Chondrocyte (in vitro differentiated cells): ENCODE measurements around the gene APH1B. TPM values are rescaled to one million over a fixed set of nuclear protein-coding genes. Genes with fewer than 3 reads are reported as not detected.
"Not testable (repeated sequence)": the region's sequence is repeated elsewhere in the genome, so short reads cannot be mapped to it uniquely, and the experiment has no call there.

ENCODE experiments used
- DNase-seq: peaks from one replicate; pipeline ENCODE4 v3.0.0; 2021; ENCODE audit warnings: mixed read lengths, low spot score
- H3K27ac Mint-ChIP-seq: one replicate; pipeline ENCODE4 v1.8.0; 2021; ENCODE audit warnings: mild to moderate bottlenecking, moderate library complexity, mixed read lengths; ENCODE audit not compliant: unreplicated experiment
- H3K27me3 Mint-ChIP-seq: 2 replicates; pipeline ENCODE4 v1.8.0; 2021; ENCODE audit warnings: low read depth, mixed read lengths
- H3K36me3 Mint-ChIP-seq: 2 replicates; pipeline ENCODE4 v1.8.0; 2021; ENCODE audit warnings: low read depth, mixed read lengths
- H3K4me1 Mint-ChIP-seq: 2 replicates; pipeline ENCODE4 v1.8.0; 2021; ENCODE audit warnings: low read depth, mild to moderate bottlenecking, mixed read lengths
- H3K4me3 Mint-ChIP-seq: one replicate; pipeline ENCODE4 v1.8.0; 2021; ENCODE audit warnings: mild to moderate bottlenecking, moderate library complexity, mixed read lengths; ENCODE audit not compliant: unreplicated experiment
- H3K9me3 Mint-ChIP-seq: 2 replicates; pipeline ENCODE4 v1.8.0; 2021; ENCODE audit warnings: low read depth, mixed read lengths
- CTCF ChIP-seq: fragments of 200-600 bp; sonication (generic); IDR thresholded peaks from 2 replicates; pipeline ENCODE4 v1.5.0; 2021; ENCODE audit warnings: antibody characterized with exemption, mild to moderate bottlenecking, moderate library complexity
- total RNA-seq: library from RNA; stranded (reverse); gene quantifications from 3 replicates; pipeline ENCODE4 v1.2.1, GENCODE V29; 2021

The APH1B gene
- total RNA-seq, 1 donor from 2014 or later: 20.1 TPM

- no peak for TF ChIP-seq CTCF
Measured at GRCh38 chr15:63312286-63312685, 34.9 kb downstream of the APH1B start.

GRCh38 chr15:63313825-63314224 lies 36.4 kb downstream of the APH1B start:
- Mint-ChIP-seq H3K27ac (no peak overlapping the region), H3K4me3 (no peak overlapping the region), H3K36me3 (peaks cover 5% of the 10 kb centered on the region), H3K27me3 (no peaks in the 10 kb centered on the region), H3K4me1 (no peaks in the 10 kb centered on the region), H3K9me3 (no peaks in the 10 kb centered on the region)
- DNase-seq: no peak
- no peak for TF ChIP-seq CTCF

More at GRCh38 chr15:63312286-63312685, 34.9 kb downstream of the APH1B start:
- H3K27ac Mint-ChIP-seq: no peak overlapping the region
- no peak overlapping the region for H3K4me3 Mint-ChIP-seq
- H3K36me3 Mint-ChIP-seq: peaks cover 5% of the 10 kb centered on the region
- H3K9me3 Mint-ChIP-seq: no peaks in the 10 kb centered on the region
- H3K4me1 Mint-ChIP-seq: no peaks in the 10 kb centered on the region
- DNase-seq: no peak
- no peaks in the 10 kb centered on the region for H3K27me3 Mint-ChIP-seq

GRCh38 chr15:63314409-63314808 lies 37.0 kb downstream of the APH1B start:
- no peaks in the 10 kb centered on the region for H3K27me3 Mint-ChIP-seq
- no peak overlapping the region for H3K27ac Mint-ChIP-seq
- no peaks in the 10 kb centered on the region for H3K4me1 Mint-ChIP-seq
- H3K9me3 Mint-ChIP-seq: no peaks in the 10 kb centered on the region
- TF ChIP-seq CTCF: no peak
- no peak for DNase-seq
- H3K4me3 Mint-ChIP-seq: no peak overlapping the region
- peaks cover 5% of the 10 kb centered on the region for H3K36me3 Mint-ChIP-seq

- no peak overlapping the region for H3K27ac Mint-ChIP-seq
- no peaks in the 10 kb centered on the region for H3K27me3 Mint-ChIP-seq
- DNase-seq: no peak
- H3K36me3 Mint-ChIP-seq: no peaks in the 10 kb centered on the region
- H3K4me3 Mint-ChIP-seq: no peak overlapping the region
- no peak for TF ChIP-seq CTCF
- no peaks in the 10 kb centered on the region for H3K9me3 Mint-ChIP-seq
- peaks cover 4% of the 10 kb centered on the region for H3K4me1 Mint-ChIP-seq
Measured at GRCh38 chr15:63318344-63318743, 40.9 kb downstream of the APH1B start.

GRCh38 chr15:63319065-63319464 lies 41.7 kb downstream of the APH1B start:
- no peak overlapping the region for H3K4me3 Mint-ChIP-seq
- no peak for DNase-seq
- TF ChIP-seq CTCF: no peak
- peaks cover 11% of the 10 kb centered on the region for H3K4me1 Mint-ChIP-seq
- H3K36me3 Mint-ChIP-seq: no peaks in the 10 kb centered on the region
- H3K27ac Mint-ChIP-seq: no peak overlapping the region
- H3K9me3 Mint-ChIP-seq: no peaks in the 10 kb centered on the region
- H3K27me3 Mint-ChIP-seq: no peaks in the 10 kb centered on the region

- peaks cover 14% of the 10 kb centered on the region for H3K4me1 Mint-ChIP-seq
- not testable (repeated sequence) for H3K27me3 Mint-ChIP-seq, DNase-seq, H3K9me3 Mint-ChIP-seq, H3K27ac Mint-ChIP-seq, H3K36me3 Mint-ChIP-seq, H3K4me3 Mint-ChIP-seq
Measured at GRCh38 chr15:63320446-63320845, 43.0 kb downstream of the APH1B start.

GRCh38 chr15:63320981-63321380 lies 43.6 kb downstream of the APH1B start:
- peaks cover 14% of the 10 kb centered on the region for H3K4me1 Mint-ChIP-seq
- H3K9me3 Mint-ChIP-seq, H3K27ac Mint-ChIP-seq, H3K4me3 Mint-ChIP-seq, DNase-seq, H3K36me3 Mint-ChIP-seq, H3K27me3 Mint-ChIP-seq: not testable (repeated sequence)
